Mesenchymal stem cell (in vitro differentiated cells and primary cell): ENCODE data around the gene ADK.

Experiments used
- DNase-seq: peaks from one replicate; pipeline ENCODE4 v3.0.0-alpha.2; 2013
- H2AFZ ChIP-seq: one replicate; pipeline ENCODE4 v1.6.1; 2013; ENCODE audit warnings: low read depth, mild to moderate bottlenecking, control low read depth, inconsistent platforms, low read length, moderate library complexity
- H2AK5ac ChIP-seq: 2 replicates; pipeline ENCODE4 v1.6.1; 2013; ENCODE audit warnings: low read length, moderate library complexity, mild to moderate bottlenecking, inconsistent platforms; ENCODE audit not compliant: severe bottlenecking
- H2BK120ac ChIP-seq: one replicate; pipeline ENCODE4 v1.6.1; 2013; ENCODE audit warnings: low read depth, mild to moderate bottlenecking, inconsistent platforms, low read length, moderate library complexity
- H2BK12ac ChIP-seq, 2 experiments: one replicate each; pipeline ENCODE4 v1.6.1; 2013; ENCODE audit warnings: inconsistent platforms in 2 of 2, low read length in 2 of 2, mild to moderate bottlenecking in 2 of 2, moderate library complexity in 2 of 2, control low read depth in 1 of 2
- H2BK15ac ChIP-seq: one replicate; pipeline ENCODE4 v1.6.1; 2013; ENCODE audit warnings: mild to moderate bottlenecking, low read depth, inconsistent platforms; ENCODE audit not compliant: poor library complexity, severe bottlenecking
- H2BK5ac ChIP-seq: 2 replicates; pipeline ENCODE4 v1.6.1; 2013; ENCODE audit warnings: low read depth, mild to moderate bottlenecking, low read length, control low read depth, inconsistent platforms; ENCODE audit not compliant: poor library complexity, severe bottlenecking
- H3K14ac ChIP-seq, 2 experiments: one replicate each; pipeline ENCODE4 v1.6.1; 2013; ENCODE audit warnings: inconsistent platforms in 2 of 2, low read length in 2 of 2, control low read depth in 1 of 2, mild to moderate bottlenecking in 1 of 2, moderate library complexity in 1 of 2
- H3K18ac ChIP-seq, 2 experiments: one replicate each; pipeline ENCODE4 v1.6.1; 2013; ENCODE audit warnings: inconsistent platforms in 2 of 2, low read length in 2 of 2, control low read depth in 1 of 2, low read depth in 1 of 2, mild to moderate bottlenecking in 1 of 2
- H3K23ac ChIP-seq, 2 experiments: one replicate each; pipeline ENCODE4 v1.6.1; 2013; ENCODE audit warnings: inconsistent platforms in 2 of 2, low read length in 2 of 2, mild to moderate bottlenecking in 2 of 2, moderate library complexity in 2 of 2, control low read depth in 1 of 2
- H3K27ac ChIP-seq: 2 replicates; pipeline ENCODE4 v1.5.1; 2013; ENCODE audit warnings: mild to moderate bottlenecking, moderate library complexity, low read length, control low read depth, inconsistent platforms; ENCODE audit not compliant: poor library complexity, severe bottlenecking
- H3K27me3 ChIP-seq, 2 experiments: 2 replicates each; pipeline versions ENCODE4 v1.6.1 to v1.7.0; 2013; ENCODE audit warnings: low read length in 2 of 2, mild to moderate bottlenecking in 2 of 2, moderate library complexity in 2 of 2, control low read depth in 1 of 2, inconsistent platforms in 1 of 2; ENCODE audit not compliant: control insufficient read depth in 1 of 2, insufficient read depth in 1 of 2
- H3K36me3 ChIP-seq, 2 experiments: 2 replicates each; pipeline versions ENCODE4 v1.6.1 to v1.7.0; 2013; ENCODE audit warnings: low read length in 2 of 2, control low read depth in 1 of 2, inconsistent platforms in 1 of 2, low read depth in 1 of 2, mild to moderate bottlenecking in 1 of 2; ENCODE audit not compliant: insufficient read depth in 2 of 2, control insufficient read depth in 1 of 2
- H3K4ac ChIP-seq, 2 experiments: one replicate each; pipeline ENCODE4 v1.6.1; 2013; ENCODE audit warnings: inconsistent platforms in 2 of 2, low read length in 2 of 2, mild to moderate bottlenecking in 2 of 2, moderate library complexity in 2 of 2, control low read depth in 1 of 2, low read depth in 1 of 2
- H3K4me1 ChIP-seq: 2 replicates; pipeline ENCODE4 v1.6.1; 2013; ENCODE audit warnings: low read depth, low read length, control low read depth; ENCODE audit not compliant: control insufficient read depth, insufficient read depth
- H3K4me2 ChIP-seq: 2 replicates; pipeline ENCODE4 v1.6.1; 2013; ENCODE audit warnings: low read length, mild to moderate bottlenecking, inconsistent platforms; ENCODE audit not compliant: poor library complexity, severe bottlenecking
- H3K4me3 ChIP-seq, 2 experiments: 2 replicates each; pipeline versions ENCODE4 v1.5.1 to v1.7.0; 2013; ENCODE audit warnings: low read length in 2 of 2, mild to moderate bottlenecking in 2 of 2, control low read depth in 1 of 2, low read depth in 1 of 2; ENCODE audit not compliant: insufficient read depth in 1 of 2
- H3K79me1 ChIP-seq: replicated peaks from 2 replicates; pipeline ENCODE4 v1.6.1; 2013; ENCODE audit warnings: mild to moderate bottlenecking, control low read depth, low read length, inconsistent platforms; ENCODE audit not compliant: poor library complexity, severe bottlenecking
- H3K9ac ChIP-seq: 2 replicates; pipeline ENCODE4 v1.7.0; 2013; ENCODE audit warnings: mild to moderate bottlenecking, low read length, moderate library complexity
- H3K9me3 ChIP-seq: 2 replicates; pipeline ENCODE4 v1.7.0; 2013; ENCODE audit warnings: mild to moderate bottlenecking, low read length; ENCODE audit not compliant: control insufficient read depth
- H4K8ac ChIP-seq: one replicate; pipeline ENCODE4 v1.6.1; 2013; ENCODE audit warnings: inconsistent platforms, mild to moderate bottlenecking, low read length, moderate library complexity
- H4K91ac ChIP-seq: one replicate; pipeline ENCODE4 v1.6.1; 2013; ENCODE audit warnings: mild to moderate bottlenecking, low read length, inconsistent platforms
- WGBS: methylation state at CpG from one replicate; pipeline ENCODE4 v1.1.7; 2013; ENCODE audit warnings: mixed read lengths; 5-methylcytosine and 5-hydroxymethylcytosine counted together

Gene ADK

GRCh38 chr10:74333174-74333573, 182.2 kb downstream of the ADK start:
- peaks cover 11% of the 10 kb centered on the region for H3K79me1 ChIP-seq
- no peak overlapping the region for H3K18ac ChIP-seq
- no peak overlapping the region for H2BK5ac ChIP-seq
- no peak overlapping the region for H2AFZ ChIP-seq
- H3K27me3 ChIP-seq: no peaks in the 10 kb centered on the region
- H3K27ac ChIP-seq: no peak overlapping the region
- H3K4me3 ChIP-seq: peak overlapping the region in 1 of 2 experiments; percentile 34
- no peak overlapping the region for H4K91ac ChIP-seq
- H4K8ac ChIP-seq: no peak overlapping the region
- H2BK12ac ChIP-seq: no peak overlapping the region
- no peak overlapping the region for H3K23ac ChIP-seq
- no peak for DNase-seq
- 88% methylated on average over 2 of the region's 2 CpGs for WGBS
- peak overlapping the region; percentile 87 for H3K9ac ChIP-seq
- H3K9me3 ChIP-seq: peaks cover 7% of the 10 kb centered on the region
- no peak overlapping the region for H2AK5ac ChIP-seq
- no peak overlapping the region for H3K14ac ChIP-seq
- H2BK120ac ChIP-seq: no peak overlapping the region
- no peak overlapping the region for H3K4ac ChIP-seq
- no peak overlapping the region for H2BK15ac ChIP-seq
- no peak overlapping the region for H3K4me2 ChIP-seq
- no peaks in the 10 kb centered on the region for H3K36me3 ChIP-seq
- peaks cover 2% of the 10 kb centered on the region for H3K4me1 ChIP-seq

GRCh38 chr10:74334221-74334620, 183.2 kb downstream of the ADK start:
- H3K18ac ChIP-seq: no peak overlapping the region
- H4K8ac ChIP-seq: no peak overlapping the region
- H3K9ac ChIP-seq: peak overlapping the region; percentile 87
- no peaks in the 10 kb centered on the region for H3K27me3 ChIP-seq
- no peak overlapping the region for H3K14ac ChIP-seq
- H3K27ac ChIP-seq: no peak overlapping the region
- no peak overlapping the region for H2BK5ac ChIP-seq
- no peak overlapping the region for H2AK5ac ChIP-seq
- H3K4ac ChIP-seq: no peak overlapping the region
- DNase-seq: no peak
- H3K79me1 ChIP-seq: peaks cover 11% of the 10 kb centered on the region
- H3K4me1 ChIP-seq: peaks cover 2% of the 10 kb centered on the region
- H3K23ac ChIP-seq: no peak overlapping the region
- H2BK12ac ChIP-seq: no peak overlapping the region
- H3K4me3 ChIP-seq: peak overlapping the region in 1 of 2 experiments; percentile 1
- H3K9me3 ChIP-seq: peaks cover 7% of the 10 kb centered on the region
- H2BK120ac ChIP-seq: no peak overlapping the region
- H2BK15ac ChIP-seq: no peak overlapping the region
- H2AFZ ChIP-seq: no peak overlapping the region
- H3K36me3 ChIP-seq: no peaks in the 10 kb centered on the region
- H3K4me2 ChIP-seq: no peak overlapping the region
- H4K91ac ChIP-seq: no peak overlapping the region

GRCh38 chr10:74335501-74335900, 184.5 kb downstream of the ADK start:
- no peak overlapping the region for H2AFZ ChIP-seq
- no peak overlapping the region for H2BK120ac ChIP-seq
- no peak overlapping the region for H3K14ac ChIP-seq
- no CpG with 5 or more reads among the region's 1 CpG for WGBS
- no peaks in the 10 kb centered on the region for H3K27me3 ChIP-seq
- H4K91ac ChIP-seq: no peak overlapping the region
- H3K18ac ChIP-seq: no peak overlapping the region
- H3K9ac ChIP-seq: no peak overlapping the region
- H2AK5ac ChIP-seq: no peak overlapping the region
- no peak overlapping the region for H2BK12ac ChIP-seq
- H3K4me1 ChIP-seq: peaks cover 2% of the 10 kb centered on the region
- H2BK15ac ChIP-seq: no peak overlapping the region
- H3K23ac ChIP-seq: no peak overlapping the region
- H3K4ac ChIP-seq: no peak overlapping the region
- no peaks in the 10 kb centered on the region for H3K36me3 ChIP-seq
- peaks cover 7% of the 10 kb centered on the region for H3K9me3 ChIP-seq
- H4K8ac ChIP-seq: no peak overlapping the region
- H3K79me1 ChIP-seq: peaks cover 13% of the 10 kb centered on the region
- no peak overlapping the region for H3K4me2 ChIP-seq
- DNase-seq: no peak
- H2BK5ac ChIP-seq: no peak overlapping the region
- no peak overlapping the region for H3K4me3 ChIP-seq
- H3K27ac ChIP-seq: no peak overlapping the region

- no peak overlapping the region for H3K4ac ChIP-seq
- no peaks in the 10 kb centered on the region for H3K36me3 ChIP-seq
- no peak overlapping the region for H2AK5ac ChIP-seq
- no peak overlapping the region for H3K27ac ChIP-seq
- no peak overlapping the region for H2AFZ ChIP-seq
- no peak overlapping the region for H4K8ac ChIP-seq
- no peak overlapping the region for H4K91ac ChIP-seq
- H3K4me2 ChIP-seq: no peak overlapping the region
- H3K27me3 ChIP-seq: no peaks in the 10 kb centered on the region
- H2BK120ac ChIP-seq: no peak overlapping the region
- peak; percentile 28 for DNase-seq
- peaks cover 15% of the 10 kb centered on the region for H3K79me1 ChIP-seq
- no peak overlapping the region for H3K23ac ChIP-seq
- H3K9ac ChIP-seq: no peak overlapping the region
- H3K9me3 ChIP-seq: peaks cover 7% of the 10 kb centered on the region
- no peak overlapping the region for H3K4me3 ChIP-seq
- H3K18ac ChIP-seq: no peak overlapping the region
- peak overlapping the region; percentile 28 for H2BK15ac ChIP-seq
- H2BK5ac ChIP-seq: no peak overlapping the region
- H3K14ac ChIP-seq: no peak overlapping the region
- peaks cover 2% of the 10 kb centered on the region for H3K4me1 ChIP-seq
- H2BK12ac ChIP-seq: no peak overlapping the region
- WGBS: 65% methylated on average over 7 of the region's 8 CpGs
Observed at GRCh38 chr10:74337330-74338016, 186.5 kb downstream of the ADK start.
